ENCODE results near the gene NXPH1. TPM values are rescaled to one million over a fixed set of nuclear protein-coding genes. Genes with fewer than 3 reads are reported as not detected.

NXPH1 gene
- total RNA-seq, 1 experiment from 2014 or later = not detected

GRCh38 chr7:8785081-8785480 lies 351.7 kb downstream of the NXPH1 start:
- no peak for DNase-seq
- intact Hi-C loops (cut with micrococcal nuclease; ENCODE audit: unreplicated experiment) = no loop called here
- no TSS peak for BruUV-seq (replicated peaks)
- CTCF ChIA-PET = interaction anchor here (0.9 kb wide), 1 partner anchor 37 kb away, joined by 3 read pairs; no protein-coding TSS in a partner anchor
- H3K9me3 Mint-ChIP-seq (ENCODE audit: low read depth, unreplicated experiment) = no peaks in the 10 kb centered on the region
- H3K27ac Mint-ChIP-seq (ENCODE audit: unreplicated experiment) = no peak overlapping the region
- no peak overlapping the region for H3K4me3 Mint-ChIP-seq (ENCODE audit: low read depth, unreplicated experiment)
- TF ChIP-seq CTCF (IDR thresholded peaks at IDR 0.05; ENCODE audit: unreplicated experiment) = no peak
- no peaks in the 10 kb centered on the region for H3K4me1 Mint-ChIP-seq (ENCODE audit: low read depth, unreplicated experiment)
- no peaks in the 10 kb centered on the region for H3K27me3 Mint-ChIP-seq (ENCODE audit: unreplicated experiment)
- H3K36me3 Mint-ChIP-seq (ENCODE audit: insufficient read depth, unreplicated experiment) = no peaks in the 10 kb centered on the region

GRCh38 chr7:8800986-8801385 lies 367.6 kb downstream of the NXPH1 start:
- no TSS peak for BruUV-seq (replicated peaks)
- intact Hi-C loops (cut with micrococcal nuclease; ENCODE audit: unreplicated experiment) = no loop called here
- no peak overlapping the region for H3K27ac Mint-ChIP-seq (ENCODE audit: unreplicated experiment)
- H3K4me1 Mint-ChIP-seq (ENCODE audit: low read depth, unreplicated experiment) = no peaks in the 10 kb centered on the region
- H3K9me3 Mint-ChIP-seq (ENCODE audit: low read depth, unreplicated experiment) = peaks cover 5% of the 10 kb centered on the region
- CTCF ChIA-PET = no interaction called here
- no peaks in the 10 kb centered on the region for H3K27me3 Mint-ChIP-seq (ENCODE audit: unreplicated experiment)
- DNase-seq = no peak
- H3K4me3 Mint-ChIP-seq (ENCODE audit: low read depth, unreplicated experiment) = no peak overlapping the region
- no peaks in the 10 kb centered on the region for H3K36me3 Mint-ChIP-seq (ENCODE audit: insufficient read depth, unreplicated experiment)
- no peak for TF ChIP-seq CTCF (IDR thresholded peaks at IDR 0.05; ENCODE audit: unreplicated experiment)

Other genes with a start within 250 kb of the NXPH1 start
- gene ICA1, start 171.4 kb upstream of the NXPH1 start, total RNA-seq (2022) = 60.4 and 66.4 TPM in 2 replicates